GM12878 (cell line): ENCODE measurements around the gene TLE3. TPM values are rescaled to one million over a fixed set of nuclear protein-coding genes. Genes with fewer than 3 reads are reported as not detected.

Experiments used
- ATAC-seq: fragments of 200-7000 bp; cut with Tn5 transposase; 3 replicates; pipeline ENCODE4 v1.9.1; 2020; ENCODE audit warnings: mild to moderate bottlenecking, moderate library complexity
- BruUV-seq: library from RNA; stranded (reverse); fragments of 400-500 nt; replicated peaks from 2 replicates; lab custom pipeline; 2021; lab: Mats Ljungman, UMichigan
- CTCF ChIA-PET: fragments of 300-600 bp; sonication (Branson Sonifier 250); formaldehyde crosslinking; extraction: SDS; loops from one replicate; lab custom pipeline; 2021; ENCODE audit warnings: inconsistent platforms; lab: Yijun Ruan, JAX
- POLR2A ChIA-PET: fragments of 350-600 bp; formaldehyde crosslinking; extraction: SDS; loops from one replicate; lab custom pipeline; 2021; ENCODE audit warnings: inconsistent platforms; lab: Charles Lee
- RAD21 ChIA-PET: fragments of 300-600 bp; sonication (Branson Sonifier 250); formaldehyde crosslinking; loops from one replicate; lab custom pipeline; 2023; ENCODE audit warnings: antibody characterized with exemption; ENCODE audit not compliant: unreplicated experiment; lab: Charles Lee
- SMC1A ChIA-PET: fragments of 300-600 bp; sonication (Branson Sonifier 250); formaldehyde crosslinking; loops from one replicate; lab custom pipeline; 2023; ENCODE audit not compliant: unreplicated experiment, uncharacterized antibody; lab: Charles Lee
- DNase-seq: peaks from one replicate; pipeline ENCODE4 v3.0.0-alpha.2; 2011; ENCODE audit warnings: low read depth, low spot score
- FAIRE-seq: peaks from 3 replicates; lab custom pipeline; 2011; peaks lifted over from hg19 to GRCh38; lab: Jason Lieb, UNC
- H2AFZ ChIP-seq: 2 replicates; pipeline ENCODE4 v1.6.0; 2011; ENCODE audit warnings: low read depth, low read length, control low read depth; ENCODE audit not compliant: control insufficient read depth
- H3K27ac ChIP-seq: 2 replicates; pipeline ENCODE4 v1.5.1; 2011; ENCODE audit warnings: control low read depth; ENCODE audit not compliant: control insufficient read depth, insufficient read depth
- H3K27me3 ChIP-seq, 2 experiments: replicated peaks in 1 of 2; 2 replicates each; pipeline versions ENCODE4 v1.6.0 to v1.6.1; 2011; ENCODE audit warnings: low read length in 1 of 2; ENCODE audit not compliant: control insufficient read depth in 2 of 2, insufficient read depth in 2 of 2
- H3K36me3 ChIP-seq, 2 experiments: 2 replicates each; pipeline ENCODE4 v1.5.1; 2011; ENCODE audit warnings: low read length in 1 of 2; ENCODE audit not compliant: control insufficient read depth in 2 of 2, insufficient read depth in 2 of 2
- H3K4me1 ChIP-seq: 2 replicates; pipeline ENCODE4 v1.6.1; 2011; ENCODE audit warnings: mild to moderate bottlenecking, low read length, moderate library complexity, mixed read lengths; ENCODE audit not compliant: control insufficient read depth, insufficient read depth
- H3K4me2 ChIP-seq: 2 replicates; pipeline ENCODE4 v1.6.0; 2011; ENCODE audit warnings: control low read depth; ENCODE audit not compliant: control insufficient read depth, insufficient read depth
- H3K4me3 ChIP-seq: fragments of 200-600 bp; sonication (generic); 2 replicates; pipeline ENCODE4 v1.5.1; 2016
- H3K79me2 ChIP-seq: 2 replicates; pipeline ENCODE4 v1.6.0; 2011; ENCODE audit warnings: low read length; ENCODE audit not compliant: control insufficient read depth, insufficient read depth
- H3K9ac ChIP-seq: 2 replicates; pipeline ENCODE4 v1.8.0; 2011; ENCODE audit warnings: low read length, control low read depth, mixed read lengths; ENCODE audit not compliant: control insufficient read depth, insufficient read depth
- H3K9me3 ChIP-seq: replicated peaks from 3 replicates; pipeline ENCODE4 v1.5.1; 2011; ENCODE audit warnings: mild to moderate bottlenecking, low read length; ENCODE audit not compliant: control insufficient read depth, insufficient read depth
- H4K20me1 ChIP-seq: 2 replicates; pipeline ENCODE4 v1.6.0; 2011; ENCODE audit not compliant: control insufficient read depth, insufficient read depth
- CBX5 ChIP-seq: sonication (generic); IDR thresholded peaks from 2 replicates; pipeline ENCODE4 v1.6.1; 2016; ENCODE audit warnings: low read depth, moderate library complexity, mild to moderate bottlenecking, inconsistent platforms
- EP300 ChIP-seq, 2 experiments: fragments of 150-350 bp in 1 of 2; IDR thresholded peaks; 2 replicates each; pipeline ENCODE4 v1.6.1; 2011 to 2012; ENCODE audit warnings: low read depth in 2 of 2, low read length in 2 of 2, borderline replicate concordance in 1 of 2, improper control_type of control experiment in 1 of 2, inconsistent platforms in 1 of 2; ENCODE audit not compliant: control insufficient read depth in 1 of 2
- ETV6 ChIP-seq, 2 experiments: fragments of 450-650 bp in 1 of 2; IDR thresholded peaks in 1 of 2; conservative IDR thresholded peaks in 1 of 2; 2 replicates each; pipeline ENCODE4 v1.6.1; 2014; ENCODE audit warnings: antibody characterized with exemption in 1 of 2, borderline replicate concordance in 1 of 2, low read depth in 1 of 2, mild to moderate bottlenecking in 1 of 2, moderate library complexity in 1 of 2
- FOS ChIP-seq: IDR thresholded peaks from 3 replicates; pipeline ENCODE4 v1.6.1; 2011; ENCODE audit warnings: borderline replicate concordance; ENCODE audit not compliant: insufficient read length; ENCODE audit errors: extremely low read depth
- GABPA ChIP-seq: IDR thresholded peaks from 2 replicates; pipeline ENCODE4 v1.6.1; 2014; ENCODE audit warnings: antibody characterized with exemption, low read depth, mild to moderate bottlenecking, inconsistent platforms
- MTA3 ChIP-seq: IDR thresholded peaks from 2 replicates; pipeline ENCODE4 v1.6.1; 2012; ENCODE audit warnings: low read length, inconsistent platforms, borderline replicate concordance
- MXI1 ChIP-seq: fragments of 150-350 bp; IDR thresholded peaks from 2 replicates; pipeline ENCODE4 v1.6.1; 2011; ENCODE audit warnings: low read depth, mild to moderate bottlenecking, inconsistent platforms, low read length, improper control_type of control experiment
- NR2C2 ChIP-seq: IDR thresholded peaks from 2 replicates; pipeline ENCODE4 v1.6.1; 2011; ENCODE audit warnings: borderline replicate concordance, low read depth; ENCODE audit not compliant: control insufficient read depth, insufficient read length
- NR2F1 ChIP-seq: fragments of 450-650 bp; conservative IDR thresholded peaks from 2 replicates; pipeline ENCODE4 v1.6.1; 2017; ENCODE audit warnings: mild to moderate bottlenecking
- SMARCA5 ChIP-seq: fragments of 450-650 bp; IDR thresholded peaks from 2 replicates; pipeline ENCODE4 v1.6.1; 2017; ENCODE audit warnings: mild to moderate bottlenecking
- SPI1 ChIP-seq: IDR thresholded peaks from 2 replicates; pipeline ENCODE4 v1.6.1; 2011; ENCODE audit warnings: low read depth, mild to moderate bottlenecking, low read length, moderate library complexity, borderline replicate concordance; ENCODE audit not compliant: insufficient read depth
- TCF7 ChIP-seq: IDR thresholded peaks from 2 replicates; pipeline ENCODE4 v1.6.1; 2014; ENCODE audit warnings: antibody characterized with exemption, borderline replicate concordance
- ZSCAN29 ChIP-seq: fragments of 450-650 bp; IDR thresholded peaks from 2 replicates; pipeline ENCODE4 v1.6.1; 2017; ENCODE audit warnings: mild to moderate bottlenecking, moderate library complexity
- WGBS: methylation state at CpG from one replicate; pipeline ENCODE4 v1.1.6; 2016; ENCODE audit warnings: low lambda C conversion rate; ENCODE audit not compliant: insufficient replicate concordance, insufficient coverage; ENCODE audit errors: missing lambda C conversion rate; 5-methylcytosine and 5-hydroxymethylcytosine counted together
- in situ Hi-C: fragments of 300-500 bp; cut with MboI; formaldehyde crosslinking; loops from 9 replicates; pipeline ENCODE4 v1.14.3; 2018; ENCODE audit warnings: mixed read lengths
- intact Hi-C: fragments of 100-400 bp; cut with micrococcal nuclease; formaldehyde crosslinking; loops from one replicate; pipeline ENCODE4 v1.14.2; 2022; ENCODE audit not compliant: unreplicated experiment
- polyA plus RNA-seq, 11 experiments: library from polyadenylated mRNA; depleted of rRNA in 4 of 11; unstranded in 6 of 11; stranded (reverse) in 5 of 11; fragments of >200 nt; fragmentation: Nextera tagmentation in 4 of 11; fragmentation: Illumina TruSeq in 1 of 11; extraction: Ambion mirVana in 4 of 11; extraction: Trizol in 1 of 11; gene quantifications; 1 replicate in 1 of 11; 2 replicates in 10 of 11; pipeline versions ENCODE4 v1.2.1 to v1.2.3, GENCODE V29; 2011 to 2016; ENCODE audit warnings: inconsistent platforms in 2 of 11, missing spikeins in 2 of 11, low read depth in 1 of 11
- total RNA-seq, 4 experiments: library from RNA; depleted of rRNA in 3 of 4; stranded (reverse); fragments of >200 nt in 3 of 4; fragmentation: Illumina TruSeq in 1 of 4; extraction: Trizol in 1 of 4; gene quantifications; 2 replicates each; pipeline versions ENCODE4 v1.2.1 to v1.2.3, GENCODE V29; 2013 to 2021
- TF ChIP-seq, protein P1 (sequence below): IDR thresholded peaks from 2 replicates; pipeline ENCODE4 v1.6.1; 2012; ENCODE audit warnings: low read depth, low read length, improper control_type of control experiment
- TF ChIP-seq, protein P2 (sequence below): IDR thresholded peaks from 2 replicates; pipeline ENCODE4 v1.6.1; 2011; ENCODE audit warnings: borderline replicate concordance, low read depth, mild to moderate bottlenecking, moderate library complexity, low read length; ENCODE audit not compliant: insufficient read depth, poor library complexity, severe bottlenecking

TLE3 gene
- total and polyA plus RNA-seq, 10 of the 15 experiments (the other 5 are each of a cell fraction or from before 2014, with no cell fraction given), result 1.2 to 65.5 (median 9.7) TPM

DNA sequence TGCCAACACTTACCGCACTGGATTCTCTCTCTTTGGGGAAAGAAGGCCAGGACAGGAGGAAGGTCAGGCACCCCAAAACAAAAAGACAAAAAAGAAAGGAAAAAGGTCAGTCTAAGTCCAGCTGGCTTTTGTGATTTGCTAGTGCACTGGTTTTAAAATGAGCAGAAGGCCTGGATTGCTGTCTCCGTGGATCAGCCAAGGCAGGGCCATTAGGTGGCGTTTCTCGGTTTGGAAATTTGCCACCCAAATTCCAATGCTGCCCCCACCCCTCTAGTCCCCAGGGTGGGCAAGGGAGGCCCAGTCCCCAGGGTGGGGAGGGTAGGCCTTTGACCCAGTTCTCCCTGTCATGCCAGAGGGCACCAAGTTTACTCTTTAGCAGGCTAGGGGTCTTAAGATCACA, 33.3 kb downstream of the TLE3 start:
- H2AFZ ChIP-seq, result no peak overlapping the region
- intact Hi-C loops, result no loop called here
- RAD21 ChIA-PET, result no interaction called here
- 100% methylated on average over 4 of the region's 4 CpGs for WGBS
- SMC1A ChIA-PET, result interaction anchor here (1.1 kb wide), 1 partner anchor 23 kb away, joined by 4 read pairs; no protein-coding TSS in a partner anchor
- POLR2A ChIA-PET, result interaction anchor here (1.5 kb wide), 1 partner anchor 12 kb away, joined by 3 read pairs; no protein-coding TSS in a partner anchor
- TF ChIP-seq MTA3, result no peak
- TF ChIP-seq ETV6 (conservative IDR thresholded peaks at IDR 0.05 in 1 of 2, IDR thresholded peaks at IDR 0.05 in 1 of 2; ENCODE audit: borderline replicate concordance in 1 of 2, low read depth in 1 of 2), result no peak
- TF ChIP-seq SMARCA5, result no peak
- TF ChIP-seq, all 136 proteins: peak for 0
- Histone ChIP-seq H3K4me2 (no peak overlapping the region), H3K79me2 (no peaks in the 10 kb centered on the region), H3K36me3 (peaks cover 39 to 50% of the 10 kb centered on the region in 2 experiments), H3K4me1 (no peaks in the 10 kb centered on the region), H3K4me3 (no peak overlapping the region), H3K27me3 (no peaks in the 10 kb centered on the region), H3K9me3 (no peaks in the 10 kb centered on the region), H3K27ac (no peak overlapping the region), H3K9ac (no peak overlapping the region), H4K20me1 (peaks cover 4% of the 10 kb centered on the region)
- BruUV-seq, result no TSS peak
- CTCF ChIA-PET, result no interaction called here
- ATAC-seq (no peak), FAIRE-seq (no peak), DNase-seq (no peak)
- in situ Hi-C loops, result no loop called here

DNA sequence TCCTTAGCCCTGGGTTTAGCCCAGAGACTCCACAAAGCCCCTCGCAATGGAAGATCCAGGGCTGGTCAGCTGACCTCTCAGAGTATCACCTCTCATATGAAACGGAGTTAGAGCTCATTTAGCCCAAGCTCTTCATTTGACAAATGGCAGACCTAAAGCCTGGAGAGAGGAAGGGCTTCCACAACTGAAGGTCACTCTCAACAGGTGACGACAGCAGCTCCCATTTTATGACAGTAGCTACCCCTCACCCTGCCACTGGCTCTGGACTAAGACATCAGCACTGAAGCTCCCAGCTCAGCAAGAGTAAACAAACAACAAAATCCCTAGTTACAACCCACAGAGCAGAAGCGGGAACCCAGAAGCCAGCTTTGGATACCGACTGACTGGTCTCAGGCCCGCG, 33.7 kb downstream of the TLE3 start:
- Histone ChIP-seq H3K9ac (no peak overlapping the region), H3K79me2 (no peaks in the 10 kb centered on the region), H3K27ac (no peak overlapping the region), H3K4me2 (no peak overlapping the region), H2AFZ (no peak overlapping the region), H3K4me1 (no peaks in the 10 kb centered on the region), H3K4me3 (no peak overlapping the region), H3K9me3 (no peaks in the 10 kb centered on the region), H4K20me1 (peaks cover 1% of the 10 kb centered on the region), H3K27me3 (no peaks in the 10 kb centered on the region), H3K36me3 (peaks cover 38 to 50% of the 10 kb centered on the region in 2 experiments)
- ChIA-PET POLR2A (interaction anchor here (0.6 to 1.5 kb wide), 2 partner anchors 12 to 61 kb away, joined by 3 to 9 read pairs; no protein-coding TSS in a partner anchor), SMC1A (interaction anchor here (1.1 to 1.2 kb wide), 2 partner anchors 22 to 84 kb away, joined by 3 to 4 read pairs; no protein-coding TSS in a partner anchor), CTCF (no interaction called here), RAD21 (no interaction called here)
- DNase-seq, result no peak
- intact Hi-C loops, result no loop called here
- BruUV-seq, result no TSS peak
- no peak for FAIRE-seq
- no peak for ATAC-seq
- WGBS, result 89% methylated on average over 7 of the region's 7 CpGs
- in situ Hi-C loops, result no loop called here
- TF ChIP-seq MXI1, result no peak
- TF ChIP-seq GABPA, result no peak
- TF ChIP-seq ZSCAN29, result no peak
- TF ChIP-seq, protein P1, sequence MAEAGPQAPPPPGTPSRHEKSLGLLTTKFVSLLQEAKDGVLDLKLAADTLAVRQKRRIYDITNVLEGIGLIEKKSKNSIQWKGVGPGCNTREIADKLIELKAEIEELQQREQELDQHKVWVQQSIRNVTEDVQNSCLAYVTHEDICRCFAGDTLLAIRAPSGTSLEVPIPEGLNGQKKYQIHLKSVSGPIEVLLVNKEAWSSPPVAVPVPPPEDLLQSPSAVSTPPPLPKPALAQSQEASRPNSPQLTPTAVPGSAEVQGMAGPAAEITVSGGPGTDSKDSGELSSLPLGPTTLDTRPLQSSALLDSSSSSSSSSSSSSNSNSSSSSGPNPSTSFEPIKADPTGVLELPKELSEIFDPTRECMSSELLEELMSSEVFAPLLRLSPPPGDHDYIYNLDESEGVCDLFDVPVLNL, result no peak
- no peak for TF ChIP-seq CBX5
- TF ChIP-seq, protein P2, sequence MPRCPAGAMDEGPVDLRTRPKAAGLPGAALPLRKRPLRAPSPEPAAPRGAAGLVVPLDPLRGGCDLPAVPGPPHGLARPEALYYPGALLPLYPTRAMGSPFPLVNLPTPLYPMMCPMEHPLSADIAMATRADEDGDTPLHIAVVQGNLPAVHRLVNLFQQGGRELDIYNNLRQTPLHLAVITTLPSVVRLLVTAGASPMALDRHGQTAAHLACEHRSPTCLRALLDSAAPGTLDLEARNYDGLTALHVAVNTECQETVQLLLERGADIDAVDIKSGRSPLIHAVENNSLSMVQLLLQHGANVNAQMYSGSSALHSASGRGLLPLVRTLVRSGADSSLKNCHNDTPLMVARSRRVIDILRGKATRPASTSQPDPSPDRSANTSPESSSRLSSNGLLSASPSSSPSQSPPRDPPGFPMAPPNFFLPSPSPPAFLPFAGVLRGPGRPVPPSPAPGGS, result no peak
- no peak for TF ChIP-seq FOS
- no peak for TF ChIP-seq SPI1
- no peak for TF ChIP-seq TCF7
- no peak for TF ChIP-seq NR2F1
- TF ChIP-seq NR2C2, result no peak
- no peak for TF ChIP-seq EP300 (IDR thresholded peaks at IDR 0.05; ENCODE audit: borderline replicate concordance in 1 of 2, control insufficient read depth in 1 of 2, low read depth in 2 of 2, low read length in 2 of 2)
